K562 (cell line): Measurements from ENCODE around the gene TRIM45. TPM values are rescaled to one million over a fixed set of nuclear protein-coding genes. Genes with fewer than 3 reads are reported as not detected.

Experiments used
- ATAC-seq: fragments of 200-7000 bp; cut with Tn5 transposase; 3 replicates; pipeline ENCODE4 v1.9.1; 2020; ENCODE audit warnings: moderate library complexity
- BruUV-seq: library from RNA; stranded (reverse); fragments of 400-500 nt; replicated peaks from 2 replicates; lab custom pipeline; 2021; lab: Mats Ljungman, UMichigan
- CTCF ChIA-PET: fragments of 300-600 bp; formaldehyde crosslinking; extraction: SDS; loops from one replicate; lab custom pipeline; 2021; ENCODE audit warnings: low intra/inter-chr PET ratio; lab: Yijun Ruan, JAX
- POLR2A ChIA-PET: fragments of 300-600, 350-650 bp; sonication (Branson Sonifier 250); formaldehyde crosslinking; extraction: SDS; loops from one replicate; lab custom pipeline; 2021; ENCODE audit warnings: antibody characterized with exemption, inconsistent platforms; lab: Yijun Ruan, JAX
- DNase-seq, 4 experiments: peaks; one replicate each; pipeline versions ENCODE4 v3.0.0 to v3.0.0-alpha.2; 2011 to 2018; ENCODE audit warnings: low spot score in 3 of 4, mixed read lengths in 3 of 4; ENCODE audit errors: extremely low read depth in 1 of 4
- FAIRE-seq: peaks from 2 replicates; lab custom pipeline; 2011; peaks lifted over from hg19 to GRCh38; lab: Jason Lieb, UNC
- H2AFZ ChIP-seq: 2 replicates; pipeline ENCODE4 v1.6.0; 2011; ENCODE audit warnings: low read depth, low read length, control low read depth, inconsistent platforms
- H3K27ac ChIP-seq: fragments of 200-600 bp; 3 replicates; pipeline ENCODE4 v1.8.0; 2011; ENCODE audit warnings: low read depth, mild to moderate bottlenecking, control low read depth, inconsistent platforms, low read length, moderate library complexity, mixed read lengths; ENCODE audit errors: extremely low read depth
- H3K27me3 ChIP-seq, 2 experiments: fragments of 300-600 bp in 1 of 2; 2 replicates in 1 of 2; 3 replicates in 1 of 2; pipeline versions ENCODE4 v1.6.0 to v1.8.0; 2011; ENCODE audit warnings: inconsistent platforms in 2 of 2, low read length in 2 of 2, mild to moderate bottlenecking in 1 of 2, mixed read lengths in 1 of 2, moderate library complexity in 1 of 2; ENCODE audit not compliant: control insufficient read depth in 2 of 2, insufficient read depth in 2 of 2
- H3K36me3 ChIP-seq: fragments of 300-600 bp; 3 replicates; pipeline ENCODE4 v1.8.0; 2011; ENCODE audit warnings: mild to moderate bottlenecking, low read length, inconsistent platforms; ENCODE audit not compliant: control insufficient read depth, insufficient read depth
- H3K4me1 ChIP-seq, 2 experiments: fragments of 200-600 bp in 1 of 2; replicated peaks in 1 of 2; 2 replicates in 1 of 2; 3 replicates in 1 of 2; pipeline versions ENCODE4 v1.5.1 to v1.8.0; 2011; ENCODE audit warnings: inconsistent platforms in 2 of 2, low read length in 2 of 2, mild to moderate bottlenecking in 1 of 2, mixed read lengths in 1 of 2, moderate library complexity in 1 of 2; ENCODE audit not compliant: control insufficient read depth in 2 of 2, insufficient read depth in 2 of 2
- H3K4me2 ChIP-seq: 2 replicates; pipeline ENCODE4 v1.6.1; 2011; ENCODE audit warnings: low read length, control low read depth, inconsistent platforms, mixed read lengths; ENCODE audit not compliant: insufficient read depth
- H3K4me3 ChIP-seq: fragments of 200-600 bp; sonication (generic), shearing (Covaris generic); 2 replicates; pipeline ENCODE4 v1.5.1; 2016; ENCODE audit warnings: control low read depth, inconsistent platforms
- H3K79me2 ChIP-seq: fragments of 200-600 bp; 3 replicates; pipeline ENCODE4 v1.8.0; 2011; ENCODE audit warnings: low read length, inconsistent platforms; ENCODE audit not compliant: control insufficient read depth, insufficient read depth
- H3K9ac ChIP-seq, 2 experiments: 2 replicates each; pipeline versions ENCODE4 v1.6.0 to v1.6.1; 2011; ENCODE audit warnings: low read depth in 2 of 2, low read length in 2 of 2, control low read depth in 1 of 2, inconsistent platforms in 1 of 2, mild to moderate bottlenecking in 1 of 2, mixed read lengths in 1 of 2; ENCODE audit not compliant: insufficient read depth in 1 of 2
- H3K9me1 ChIP-seq: one replicate; pipeline ENCODE4 v1.6.0; 2011; ENCODE audit warnings: inconsistent platforms, mild to moderate bottlenecking, low read length, moderate library complexity; ENCODE audit not compliant: control insufficient read depth, insufficient read depth
- H3K9me3 ChIP-seq: replicated peaks from 2 replicates; pipeline ENCODE4 v1.5.1; 2011; ENCODE audit warnings: low read depth, low read length, inconsistent platforms; ENCODE audit not compliant: control insufficient read depth, insufficient read depth
- H4K20me1 ChIP-seq: replicated peaks from 2 replicates; pipeline ENCODE4 v1.6.1; 2011; ENCODE audit warnings: low read length, inconsistent platforms, mixed read lengths; ENCODE audit not compliant: control insufficient read depth, insufficient read depth
- CHD2 ChIP-seq: IDR thresholded peaks from 2 replicates; pipeline ENCODE4 v1.6.1; 2011; ENCODE audit warnings: low read depth, low read length
- E2F5 ChIP-seq: sonication (generic); formaldehyde crosslinking; IDR thresholded peaks from 2 replicates; pipeline ENCODE4 v1.8.0; 2022; ENCODE audit warnings: mild to moderate bottlenecking, missing genetic modification reagents
- HEY1 ChIP-seq: fragments of 250-450 bp; sonication (Bioruptor Pico); IDR thresholded peaks from 2 replicates; pipeline ENCODE4 v1.5.0; 2020; ENCODE audit warnings: mild to moderate bottlenecking, moderate library complexity, borderline replicate concordance
- KLF16 ChIP-seq: IDR thresholded peaks from 2 replicates; pipeline ENCODE4 v1.6.1; 2016; ENCODE audit warnings: antibody characterized with exemption
- KLF6 ChIP-seq: fragments of 250-450 bp; sonication (Bioruptor Pico); IDR thresholded peaks from 2 replicates; pipeline ENCODE4 v1.4.0; 2020; ENCODE audit warnings: mild to moderate bottlenecking, moderate library complexity, borderline replicate concordance
- NCOA4 ChIP-seq: fragments of 450-650 bp; IDR thresholded peaks from 2 replicates; pipeline ENCODE4 v1.6.1; 2018; ENCODE audit warnings: mild to moderate bottlenecking; ENCODE audit not compliant: partially characterized antibody
- RREB1 ChIP-seq: fragments of 250-450 bp; sonication (Bioruptor Pico); IDR thresholded peaks from 2 replicates; pipeline ENCODE4 v1.4.0; 2020
- THAP12 ChIP-seq: fragments of 250-450 bp; sonication (Bioruptor Pico); IDR thresholded peaks from 2 replicates; pipeline ENCODE4 v1.9.0; 2021; ENCODE audit warnings: mild to moderate bottlenecking, inconsistent platforms
- TRIM25 ChIP-seq: fragments of 450-650 bp; IDR thresholded peaks from 2 replicates; pipeline ENCODE4 v1.7.0; 2016; ENCODE audit warnings: borderline replicate concordance
- ZNF655 ChIP-seq: fragments of 250-450 bp; sonication (Bioruptor Pico); IDR thresholded peaks from 2 replicates; pipeline ENCODE4 v1.5.0; 2021
- WGBS: fragments of 100-300 bp; shearing (Covaris generic); methylation state at CpG from one replicate; pipeline ENCODE4 v1.1.6; 2016; ENCODE audit warnings: low coverage, mixed read lengths; ENCODE audit not compliant: insufficient coverage; ENCODE audit errors: missing lambda C conversion rate; 5-methylcytosine and 5-hydroxymethylcytosine counted together
- in situ Hi-C: fragments of 300-500 bp; cut with MboI; formaldehyde crosslinking; loops from 4 replicates; pipeline ENCODE4 v1.15.0; 2018; ENCODE audit warnings: inconsistent platforms, mixed read lengths
- intact Hi-C: fragments of 100-400 bp; cut with micrococcal nuclease; formaldehyde crosslinking; loops from 2 replicates; pipeline ENCODE4 v1.14.2; 2022
- polyA plus RNA-seq, 8 experiments: library from polyadenylated mRNA; depleted of rRNA in 4 of 8; stranded (reverse) in 5 of 8; unstranded in 3 of 8; fragments of >200 nt; fragmentation: Nextera tagmentation in 2 of 8; fragmentation: Illumina TruSeq in 1 of 8; extraction: Ambion mirVana in 2 of 8; extraction: Trizol in 1 of 8; gene quantifications; 2 replicates each; pipeline versions ENCODE4 v1.2.1 to v1.2.3, GENCODE V29; 2011 to 2014; ENCODE audit warnings: inconsistent platforms in 1 of 8, missing spikeins in 1 of 8
- total RNA-seq, 7 experiments: library from RNA; depleted of rRNA in 6 of 7; stranded (reverse); fragments of >200 nt in 6 of 7; fragmentation: Illumina TruSeq in 2 of 7; extraction: Trizol in 2 of 7; gene quantifications; 2 replicates each; pipeline versions ENCODE4 v1.2.1 to v1.2.3, GENCODE V29; 2011 to 2021; ENCODE audit warnings: low replicate concordance in 1 of 7

The TRIM45 gene
- total and polyA plus RNA-seq, 9 of the 15 experiments (the other 6 are each of a cell fraction or from before 2014, with no cell fraction given), result 1.9 to 6.2 (median 3.6) TPM

GRCh38 chr1:117136749-117137148 lies 15.2 kb upstream of the TRIM45 start:
- 5% methylated on average over 1 of the region's 2 CpGs for WGBS
- Histone ChIP-seq H3K27ac (no peak overlapping the region), H3K9me3 (no peaks in the 10 kb centered on the region), H3K4me2 (no peak overlapping the region), H3K9me1 (no peaks in the 10 kb centered on the region), H3K79me2 (no peaks in the 10 kb centered on the region), H3K27me3 (peaks cover 4 to 7% of the 10 kb centered on the region in 2 experiments; a peak in 4 of 5 replicates), H2AFZ (no peak overlapping the region), H3K9ac (no peak overlapping the region), H3K4me3 (no peak overlapping the region), H3K36me3 (no peaks in the 10 kb centered on the region), H4K20me1 (no peaks in the 10 kb centered on the region), H3K4me1 (no peaks in the 10 kb centered on the region)
- DNase-seq (no peak), ATAC-seq (no peak), FAIRE-seq (no peak)
- no TSS peak for BruUV-seq
- ChIA-PET POLR2A (interaction anchor here (0.6 to 0.8 kb wide), 2 partner anchors 9 to 120 kb away, joined by 3 to 4 read pairs; no protein-coding TSS in a partner anchor), CTCF (no interaction called here)
- in situ Hi-C loops (no loop called here), intact Hi-C loops (no loop called here)
- TF ChIP-seq TRIM25 (no peak), E2F5 (no peak), RREB1 (CRISPR knock-in tag) (no peak), ZNF655 (no peak), KLF6 (CRISPR knock-in tag) (no peak), THAP12 (CRISPR knock-in tag) (no peak), CHD2 (no peak), NCOA4 (no peak), KLF16 (no peak), HEY1 (CRISPR knock-in tag) (no peak)
